SJCRH30 (cell line): ENCODE data around the gene NUP93. TPM values are rescaled to one million over a fixed set of nuclear protein-coding genes. Genes with fewer than 3 reads are reported as not detected.

ENCODE experiments used
- total RNA-seq: library from RNA; depleted of rRNA; stranded (reverse); fragments of >200 nt; shearing (Covaris generic); gene quantifications from 2 replicates; pipeline ENCODE4 v1.2.3, GENCODE V29; 2014; rRNA removed

Gene NUP93
- total RNA-seq, 1 experiment from 2014 or later = 201 TPM

Other genes with a start within 250 kb of the NUP93 start
- gene BBS2, start 210.1 kb upstream of the NUP93 start, total RNA-seq = 10.9 and 11.7 TPM in 2 replicates
- gene MT4, start 165.1 kb upstream of the NUP93 start, total RNA-seq = not detected in 2 replicates
- not detected in 2 replicates for gene MT3, start 140.6 kb upstream of the NUP93 start, total RNA-seq
- gene MT2A, start 121.5 kb upstream of the NUP93 start, total RNA-seq = 144 and 163 TPM in 2 replicates
- gene MT1E, start 104.3 kb upstream of the NUP93 start, total RNA-seq = not detected in 2 replicates
- gene MT1M, start 97.5 kb upstream of the NUP93 start, total RNA-seq = not detected in 2 replicates
- not detected in 2 replicates for gene MT1A, start 91.5 kb upstream of the NUP93 start, total RNA-seq
- gene MT1B, start 78.2 kb upstream of the NUP93 start, total RNA-seq = not detected in 2 replicates
- not detected in 2 replicates for gene MT1F, start 72.2 kb upstream of the NUP93 start, total RNA-seq
- not detected in 2 replicates for gene MT1G, start 62.1 kb upstream of the NUP93 start, total RNA-seq
- not detected in 2 replicates for gene MT1H, start 60.3 kb upstream of the NUP93 start, total RNA-seq
- 95.4 and 97.1 TPM in 2 replicates for gene MT1X, start 47.7 kb upstream of the NUP93 start, total RNA-seq
- not detected in 2 replicates for gene SLC12A3, start 135.1 kb downstream of the NUP93 start, total RNA-seq
- gene HERPUD1, start 202.0 kb downstream of the NUP93 start, total RNA-seq = 69.5 and 103 TPM in 2 replicates
- 0.14 TPM in 1 of 2 replicates, not detected in the other for gene CETP, start 231.8 kb downstream of the NUP93 start, total RNA-seq